ENCODE results near the gene ERF. TPM values are rescaled to one million over a fixed set of nuclear protein-coding genes. Genes with fewer than 3 reads are reported as not detected.

Gene ERF
- total RNA-seq, 1 experiment from 2014 or later, result 96.1 TPM

DNA sequence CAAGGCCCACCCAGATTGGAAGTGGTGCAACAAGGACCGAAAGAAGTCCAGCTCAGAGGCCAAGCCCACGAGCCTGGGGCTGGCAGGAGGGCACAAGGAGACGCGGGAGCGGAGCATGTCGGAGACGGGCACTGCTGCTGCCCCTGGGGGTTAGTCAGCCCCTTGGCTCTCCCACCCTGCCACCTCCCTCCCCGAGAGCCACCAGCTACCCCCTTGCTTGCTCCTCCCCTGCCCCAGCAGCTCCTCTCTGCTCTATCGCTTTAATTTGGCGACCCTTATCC, 32.8 kb upstream of the ERF start:
- Histone ChIP-seq H3K9me2 (ENCODE audit: insufficient read depth) (no peaks in the 10 kb centered on the region), H3K27me3 (ENCODE audit: insufficient read depth, low read length) (no peaks in the 10 kb centered on the region), H2AFZ (ENCODE audit: low read depth, low read length, poor library complexity, severe bottlenecking) (no peak overlapping the region), H3K27ac (ENCODE audit: low read depth, low read length) (no peak overlapping the region), H3K4me3 (replicated peaks in 1 of 2; ENCODE audit: low read depth in 1 of 2, low read length in 2 of 2) (no peak overlapping the region), H4K20me1 (ENCODE audit: insufficient read depth) (no peaks in the 10 kb centered on the region), H3K4me1 (ENCODE audit: control insufficient read depth in 1 of 2, insufficient read depth in 2 of 2, low read length in 2 of 2) (peaks cover 18 to 46% of the 10 kb centered on the region in 2 experiments), H3K79me2 (ENCODE audit: insufficient read depth, low read length) (peaks cover 18% of the 10 kb centered on the region; the same call in 1 of the 2 replicates), H3K9me3 (ENCODE audit: control insufficient read depth in 1 of 2, insufficient read depth in 1 of 2, low read depth in 1 of 2, low read length in 2 of 2) (no peaks in the 10 kb centered on the region), H3K36me3 (ENCODE audit: control insufficient read depth in 1 of 2, insufficient read depth in 2 of 2, low read length in 2 of 2) (peaks cover 12 to 21% of the 10 kb centered on the region in 2 experiments), H3K9ac (ENCODE audit: low read length) (no peak overlapping the region), H3K4me2 (ENCODE audit: low read length) (no peak overlapping the region)
- BruUV-seq (replicated peaks), result no TSS peak
- DNase-seq (ENCODE audit: low read depth, low spot score) (no peak), ATAC-seq (no peak)
- ChIA-PET RAD21 (ENCODE audit: low non-redundant PET in 1 of 2, low total read pairs in 2 of 2, uncharacterized antibody in 2 of 2, unreplicated experiment in 2 of 2) (interaction anchor here in 1 of 2 experiments (1.4 kb wide), 1 partner anchor 41 kb away, joined by 3 read pairs; no protein-coding TSS in a partner anchor), CTCF (no interaction called here), POLR2A (no interaction called here)
- intact Hi-C loops (cut with micrococcal nuclease), result no loop called here
- TF ChIP-seq ATF3 (IDR thresholded peaks at IDR 0.05) (no peak), EZH2phosphoT487 (IDR thresholded peaks at IDR 0.05; ENCODE audit: borderline replicate concordance) (no peak), JUND (IDR thresholded peaks at IDR 0.05) (no peak)

DNA sequence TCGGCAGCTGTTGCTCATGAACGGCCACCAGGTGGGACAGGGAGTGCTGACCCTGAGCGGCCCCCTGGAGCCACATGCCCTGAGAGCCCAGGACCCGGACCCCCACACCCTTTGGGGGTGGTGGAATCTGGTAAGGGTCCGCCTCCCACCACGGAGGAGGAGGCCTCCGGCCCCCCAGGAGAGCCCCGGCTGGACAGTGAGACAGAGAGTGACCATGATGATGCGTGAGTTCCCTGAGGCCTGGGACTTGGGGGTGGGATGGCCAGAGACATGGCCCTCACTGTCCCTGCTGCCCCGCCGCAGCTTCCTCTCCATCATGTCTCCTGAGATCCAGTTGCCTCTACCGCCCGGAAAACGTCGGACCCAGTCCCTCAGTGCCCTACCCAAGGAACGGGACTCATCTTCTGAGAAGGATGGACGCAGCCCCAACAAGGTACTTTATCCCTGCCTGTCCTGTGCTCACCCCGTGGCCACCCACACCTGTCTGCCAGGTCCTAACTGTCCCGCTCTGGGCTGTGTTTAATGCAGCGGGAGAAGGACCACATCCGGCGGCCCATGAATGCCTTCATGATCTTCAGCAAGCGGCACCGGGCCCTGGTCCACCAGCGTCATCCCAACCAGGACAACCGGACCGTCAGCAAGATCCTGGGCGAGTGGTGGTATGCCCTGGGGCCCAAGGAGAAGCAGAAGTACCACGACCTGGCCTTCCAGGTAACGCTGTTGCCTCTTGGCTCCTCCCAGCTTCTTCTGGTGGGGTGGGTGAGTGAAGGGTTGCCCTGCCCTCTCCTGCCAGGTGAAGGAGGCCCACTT, 32.3 kb upstream of the ERF start:
- TF ChIP-seq CTCF (IDR thresholded peaks at IDR 0.05 in 2 of 3, conservative IDR thresholded peaks at IDR 0.05 in 1 of 3; ENCODE audit: borderline replicate concordance in 1 of 3, insufficient read depth in 1 of 3, low read depth in 2 of 3, low read length in 2 of 3), result peak in 2 of 3 experiments; percentile 14 to 17; a peak in 2 of 6 replicates
- TF ChIP-seq ATF3 (IDR thresholded peaks at IDR 0.05), result no peak
- DNase-seq (ENCODE audit: low read depth, low spot score) (no peak), ATAC-seq (no peak)
- H3K27ac ChIP-seq (ENCODE audit: low read depth, low read length), result no peak overlapping the region
- H4K20me1 ChIP-seq (ENCODE audit: insufficient read depth), result no peaks in the 10 kb centered on the region
- H3K27me3 ChIP-seq (ENCODE audit: insufficient read depth, low read length), result no peaks in the 10 kb centered on the region
- intact Hi-C loops (cut with micrococcal nuclease), result no loop called here
- no TSS peak for BruUV-seq (replicated peaks)
- H3K9me2 ChIP-seq (ENCODE audit: insufficient read depth), result no peaks in the 10 kb centered on the region
- H2AFZ ChIP-seq (ENCODE audit: low read depth, low read length, poor library complexity, severe bottlenecking), result no peak overlapping the region
- H3K4me3 ChIP-seq (replicated peaks in 1 of 2; ENCODE audit: low read depth in 1 of 2, low read length in 2 of 2), result no peak overlapping the region
- H3K79me2 ChIP-seq (ENCODE audit: insufficient read depth, low read length), result peaks cover 18% of the 10 kb centered on the region; the same call in 1 of the 2 replicates
- ChIA-PET RAD21 (ENCODE audit: low non-redundant PET in 1 of 2, low total read pairs in 2 of 2, uncharacterized antibody in 2 of 2, unreplicated experiment in 2 of 2) (no interaction called here), CTCF (no interaction called here), POLR2A (no interaction called here)
- H3K4me2 ChIP-seq (ENCODE audit: low read length), result no peak overlapping the region
- H3K36me3 ChIP-seq (ENCODE audit: control insufficient read depth in 1 of 2, insufficient read depth in 2 of 2, low read length in 2 of 2), result peaks cover 12 to 21% of the 10 kb centered on the region in 2 experiments
- H3K9ac ChIP-seq (ENCODE audit: low read length), result no peak overlapping the region
- H3K9me3 ChIP-seq (ENCODE audit: control insufficient read depth in 1 of 2, insufficient read depth in 1 of 2, low read depth in 1 of 2, low read length in 2 of 2), result no peaks in the 10 kb centered on the region
- peaks cover 23 to 52% of the 10 kb centered on the region in 2 experiments for H3K4me1 ChIP-seq (ENCODE audit: control insufficient read depth in 1 of 2, insufficient read depth in 2 of 2, low read length in 2 of 2)
